IMR-90 (cell line): Measurements from ENCODE around the gene PNMA8B.

Experiments used
- BHLHE40 ChIP-seq: fragments of 150-350 bp; IDR thresholded peaks from 2 replicates; pipeline ENCODE4 v1.6.1; 2016; ENCODE audit warnings: mild to moderate bottlenecking, low read depth, low read length
- CHD1 ChIP-seq: IDR thresholded peaks from 2 replicates; pipeline ENCODE4 v1.6.1; 2012; ENCODE audit warnings: low read depth, low read length, improper control_type of control experiment
- MXI1 ChIP-seq: IDR thresholded peaks from 2 replicates; pipeline ENCODE4 v1.6.1; 2012; ENCODE audit warnings: low read depth, mild to moderate bottlenecking, low read length, moderate library complexity, borderline replicate concordance
- NFE2L2 ChIP-seq: fragments of 150-350 bp; IDR thresholded peaks from 2 replicates; pipeline ENCODE4 v1.6.1; 2016; ENCODE audit warnings: low read depth, mild to moderate bottlenecking, low read length
- POLR2A ChIP-seq: IDR thresholded peaks from 2 replicates; pipeline ENCODE4 v1.6.1; 2012; ENCODE audit warnings: mild to moderate bottlenecking, low read depth, low read length
- RAD21 ChIP-seq: IDR thresholded peaks from 2 replicates; pipeline ENCODE4 v1.6.1; 2012; ENCODE audit warnings: low read length, improper control_type of control experiment
- RFX5 ChIP-seq: IDR thresholded peaks from 2 replicates; pipeline ENCODE4 v1.8.0; 2012; ENCODE audit warnings: low read depth, mild to moderate bottlenecking, low read length, moderate library complexity
- TF ChIP-seq, protein P1 (sequence below): conservative IDR thresholded peaks from 2 replicates; pipeline ENCODE4 v1.5.1; 2012; ENCODE audit warnings: mild to moderate bottlenecking, low read depth, low read length, improper control_type of control experiment

GRCh38 chr19:46508206-46508605 is 12.5 kb upstream of the PNMA8B start:
- TF ChIP-seq POLR2A (no peak), RFX5 (no peak), BHLHE40 (no peak), MXI1 (no peak), CHD1 (no peak), NFE2L2 (no peak), RAD21 (no peak)
- TF ChIP-seq, protein P1, sequence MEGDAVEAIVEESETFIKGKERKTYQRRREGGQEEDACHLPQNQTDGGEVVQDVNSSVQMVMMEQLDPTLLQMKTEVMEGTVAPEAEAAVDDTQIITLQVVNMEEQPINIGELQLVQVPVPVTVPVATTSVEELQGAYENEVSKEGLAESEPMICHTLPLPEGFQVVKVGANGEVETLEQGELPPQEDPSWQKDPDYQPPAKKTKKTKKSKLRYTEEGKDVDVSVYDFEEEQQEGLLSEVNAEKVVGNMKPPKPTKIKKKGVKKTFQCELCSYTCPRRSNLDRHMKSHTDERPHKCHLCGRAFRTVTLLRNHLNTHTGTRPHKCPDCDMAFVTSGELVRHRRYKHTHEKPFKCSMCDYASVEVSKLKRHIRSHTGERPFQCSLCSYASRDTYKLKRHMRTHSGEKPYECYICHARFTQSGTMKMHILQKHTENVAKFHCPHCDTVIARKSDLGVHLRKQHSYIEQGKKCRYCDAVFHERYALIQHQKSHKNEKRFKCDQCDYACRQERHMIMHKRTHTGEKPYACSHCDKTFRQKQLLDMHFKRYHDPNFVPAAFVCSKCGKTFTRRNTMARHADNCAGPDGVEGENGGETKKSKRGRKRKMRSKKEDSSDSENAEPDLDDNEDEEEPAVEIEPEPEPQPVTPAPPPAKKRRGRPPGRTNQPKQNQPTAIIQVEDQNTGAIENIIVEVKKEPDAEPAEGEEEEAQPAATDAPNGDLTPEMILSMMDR, result no peak
